HG02759 (cell line): ENCODE results near the gene DZIP1.
A peak's percentile ranks its signal among the peaks of the same experiment; 100 is the strongest.
"Not testable (repeated sequence)": the region's sequence is repeated elsewhere in the genome, so short reads cannot be mapped to it uniquely, and the experiment has no call there.

ENCODE experiments used
- ATAC-seq: cut with Tn5 transposase; IDR thresholded peaks from one replicate; pipeline ENCODE4 v1.9.1; 2021; ENCODE audit warnings: mild to moderate bottlenecking, moderate library complexity; ENCODE audit not compliant: unreplicated experiment

DZIP1 gene

GRCh38 chr13:95603887-95604555 is 40.5 kb downstream of the DZIP1 start:
- ATAC-seq = no peak

- ATAC-seq = no peak
Measured at GRCh38 chr13:95601906-95602305, 42.6 kb downstream of the DZIP1 start.

GRCh38 chr13:95601216-95601615 is 43.3 kb downstream of the DZIP1 start:
- ATAC-seq = no peak

GRCh38 chr13:95596701-95597100 is 47.8 kb downstream of the DZIP1 start:
- no peak for ATAC-seq

GRCh38 chr13:95593462-95593861 is 51.0 kb downstream of the DZIP1 start:
- no peak for ATAC-seq

- ATAC-seq = no peak
Measured at GRCh38 chr13:95588721-95589120, 55.8 kb downstream of the DZIP1 start.

- no peak for ATAC-seq
Measured at GRCh38 chr13:95588134-95588533, 56.4 kb downstream of the DZIP1 start.

GRCh38 chr13:95585867-95586266 is 58.6 kb downstream of the DZIP1 start:
- no peak for ATAC-seq

GRCh38 chr13:95579303-95579702 is 65.2 kb downstream of the DZIP1 start:
- ATAC-seq = peak; percentile 95

- no peak for ATAC-seq
Measured at GRCh38 chr13:95573221-95573620, 71.3 kb downstream of the DZIP1 start.

- no peak for ATAC-seq
Measured at GRCh38 chr13:95571941-95572340, 72.6 kb downstream of the DZIP1 start.

GRCh38 chr13:95570016-95570415 is 74.5 kb downstream of the DZIP1 start:
- no peak for ATAC-seq

- ATAC-seq = no peak
Measured at GRCh38 chr13:95568131-95568530, 76.4 kb downstream of the DZIP1 start.

- ATAC-seq = not testable (repeated sequence)
Measured at GRCh38 chr13:95565758-95566157, 78.7 kb downstream of the DZIP1 start.

GRCh38 chr13:95564733-95565291 is 79.7 kb downstream of the DZIP1 start:
- no peak for ATAC-seq

GRCh38 chr13:95564091-95564490 is 80.4 kb downstream of the DZIP1 start:
- no peak for ATAC-seq

- no peak for ATAC-seq
Measured at GRCh38 chr13:95560387-95560786, 84.1 kb downstream of the DZIP1 start.

- no peak for ATAC-seq
Measured at GRCh38 chr13:95559100-95559499, 85.4 kb downstream of the DZIP1 start.

GRCh38 chr13:95557013-95557412 is 87.5 kb downstream of the DZIP1 start:
- ATAC-seq = no peak

- no peak for ATAC-seq
Measured at GRCh38 chr13:95553581-95554385, 90.7 kb downstream of the DZIP1 start.

GRCh38 chr13:95552539-95553441 is 91.7 kb downstream of the DZIP1 start, which contains the start of gene CLDN10:
Gene CLDN10 (plus strand): TSS chr13:95552720. CDS start chr13:95552754, 34 bp downstream.
- ATAC-seq = no peak
